HG03565 (cell line): Measurements from ENCODE around the gene HIPK2.
A peak's percentile ranks its signal among the peaks of the same experiment; 100 is the strongest.

Experiments
- ATAC-seq: cut with Tn5 transposase; IDR thresholded peaks from one replicate; pipeline ENCODE4 v1.9.1; 2021; ENCODE audit warnings: mild to moderate bottlenecking, moderate library complexity; ENCODE audit not compliant: unreplicated experiment

HIPK2 gene

DNA sequence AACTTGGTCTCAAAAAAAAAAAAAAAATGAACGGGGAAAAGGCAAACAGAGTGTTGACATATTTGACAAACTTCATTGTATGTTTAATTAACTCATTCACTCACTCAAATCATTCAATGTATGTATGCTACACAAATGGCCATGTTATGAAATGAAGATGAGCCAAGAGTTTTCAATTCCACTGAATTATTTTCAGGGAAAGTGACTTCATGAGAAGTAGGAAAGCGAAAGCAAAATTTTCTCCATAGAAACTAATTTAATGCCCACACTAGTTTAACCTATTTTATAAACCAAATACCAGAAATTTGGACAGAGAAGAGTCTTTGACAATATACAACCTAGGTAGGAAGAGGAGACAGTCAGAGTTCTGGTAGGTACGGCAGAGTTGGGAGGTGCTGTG is 119.5 kb downstream of the HIPK2 start:
- ATAC-seq = no peak

DNA sequence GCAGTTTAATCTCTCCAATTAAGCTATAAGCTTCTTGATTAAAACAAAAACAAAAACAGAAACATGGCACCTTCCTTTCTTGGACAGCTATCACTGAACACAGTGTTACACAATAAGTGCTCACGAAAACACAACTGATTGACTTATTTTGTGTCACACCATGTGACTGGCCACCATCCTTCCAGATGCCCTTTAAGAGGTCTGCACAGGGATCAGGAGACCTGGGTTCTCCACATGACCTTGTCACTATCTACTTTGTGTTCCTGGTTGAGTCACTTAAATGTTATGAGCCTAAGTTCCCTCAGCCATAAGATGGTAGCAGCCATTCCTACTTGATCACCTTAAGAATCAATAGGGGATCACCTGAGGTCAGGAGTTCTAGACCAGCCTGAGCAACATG is 120.1 kb downstream of the HIPK2 start:
- no peak for ATAC-seq

DNA sequence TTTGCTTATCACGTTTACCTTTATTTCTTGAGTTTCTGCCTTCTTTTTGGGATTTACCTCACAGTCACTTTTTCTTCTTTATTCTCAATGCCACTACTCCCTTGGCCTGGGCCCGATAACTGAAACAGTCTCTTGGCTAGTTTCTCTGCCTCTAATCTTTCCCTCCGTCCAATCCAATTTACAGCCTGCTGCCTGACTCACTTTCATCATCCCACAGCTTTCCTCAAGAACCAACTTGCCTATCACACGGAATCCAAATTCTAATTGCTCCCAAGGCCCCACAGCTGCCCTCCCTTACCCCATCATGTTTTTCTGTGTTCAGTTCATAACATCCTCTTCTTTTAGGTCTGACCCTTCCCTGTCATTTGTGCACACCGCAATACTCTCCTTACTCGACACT is 121.4 kb downstream of the HIPK2 start:
- no peak for ATAC-seq

DNA sequence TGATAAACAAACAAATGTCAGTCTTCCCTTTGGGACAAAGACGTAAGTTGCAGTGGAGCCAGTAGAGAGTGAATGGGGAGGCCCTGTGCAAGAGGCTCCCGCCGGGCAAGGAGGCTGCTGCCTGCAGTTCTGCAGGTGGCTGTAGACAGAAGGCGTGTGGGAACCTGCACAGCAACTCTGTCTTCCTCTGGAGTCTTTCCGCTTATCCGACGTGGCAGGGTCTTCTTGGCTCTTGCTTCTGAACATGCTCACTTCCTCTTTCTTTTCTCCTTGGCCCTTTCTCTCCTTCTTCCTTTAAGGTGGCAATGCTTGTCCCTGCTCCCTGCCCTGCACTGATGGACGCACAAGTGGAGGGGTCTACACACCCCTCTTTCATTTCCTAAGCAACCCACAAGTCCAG is 122.5 kb downstream of the HIPK2 start:
- ATAC-seq = no peak

DNA sequence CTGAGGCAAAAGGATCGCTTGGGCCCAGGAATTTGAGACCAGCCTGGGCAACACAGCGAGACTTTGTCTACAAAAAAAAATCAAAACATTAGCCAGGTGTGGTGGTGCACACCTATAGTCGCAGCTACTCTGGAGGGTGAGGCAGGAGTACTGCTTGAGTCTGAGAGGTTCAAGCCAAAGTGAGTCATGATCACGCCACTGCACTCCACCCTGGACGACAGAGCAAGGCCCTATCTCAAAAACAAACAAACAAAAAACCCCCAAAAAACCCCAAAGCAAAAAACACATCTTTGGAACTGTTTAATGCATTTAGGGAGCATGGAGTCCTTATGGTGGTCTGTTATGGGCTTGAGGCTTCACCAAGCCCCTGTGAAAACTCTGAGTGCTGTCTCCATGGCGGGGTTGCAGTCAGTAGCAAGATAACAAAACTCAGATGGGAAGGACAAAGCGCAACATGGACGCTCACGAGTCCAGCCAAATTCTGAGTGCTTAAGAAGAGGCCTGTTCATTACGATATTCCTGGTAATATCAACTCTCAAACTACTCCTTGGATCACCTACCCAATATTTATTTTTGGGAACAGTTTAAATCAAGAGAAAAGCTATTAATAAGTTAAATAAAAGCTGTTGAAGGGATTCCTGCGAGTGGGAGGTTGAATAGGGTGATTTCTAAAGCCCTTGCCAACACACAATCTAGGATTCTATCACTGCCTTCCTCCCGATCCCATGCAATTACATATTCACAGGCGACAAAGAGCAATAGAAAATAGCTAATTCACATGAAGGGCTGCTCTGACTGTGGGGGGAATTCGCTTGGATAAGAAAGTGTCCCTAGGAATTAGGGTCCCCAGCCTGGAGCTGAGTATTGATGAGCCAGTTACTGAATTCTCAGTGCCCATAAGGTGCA is 123.3 kb downstream of the HIPK2 start:
- ATAC-seq = no peak

DNA sequence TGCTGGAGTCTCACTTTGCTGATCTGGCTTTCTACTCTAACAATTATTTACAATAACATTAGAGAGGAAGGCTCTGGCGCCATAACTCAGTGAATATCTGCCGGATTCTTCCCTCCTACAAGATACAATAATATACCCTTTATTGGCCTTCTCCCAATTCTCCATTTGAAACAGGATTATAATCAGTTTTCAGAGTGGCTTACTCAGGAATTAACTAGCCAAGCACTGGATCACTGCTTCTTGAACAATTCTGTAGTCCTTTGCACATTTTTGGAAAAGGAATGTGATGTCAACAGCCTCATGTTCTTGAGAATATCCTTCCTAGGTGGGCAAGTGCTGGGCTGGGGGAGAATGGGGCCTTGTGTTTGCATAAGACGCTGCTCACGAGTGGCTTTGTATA is 125.9 kb downstream of the HIPK2 start:
- ATAC-seq = no peak

DNA sequence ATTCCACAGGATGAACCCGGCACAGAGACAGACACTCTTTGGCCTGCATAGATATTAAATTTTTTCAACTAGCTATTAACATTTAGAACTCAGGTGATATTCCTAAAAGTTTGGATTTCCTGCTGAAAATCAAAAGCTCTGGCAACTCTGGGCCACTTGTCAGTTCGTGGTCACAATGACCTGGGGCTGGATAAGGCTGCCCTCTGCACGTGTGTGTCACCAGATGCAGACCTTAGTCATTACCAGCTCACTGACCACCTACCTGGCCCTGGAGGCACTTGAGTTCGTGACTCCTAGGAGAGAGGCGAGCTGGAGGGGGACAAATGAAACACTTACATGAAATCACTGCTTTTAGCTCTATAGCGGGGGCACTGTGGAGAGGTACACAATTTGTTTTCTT is 126.5 kb downstream of the HIPK2 start:
- no peak for ATAC-seq

DNA sequence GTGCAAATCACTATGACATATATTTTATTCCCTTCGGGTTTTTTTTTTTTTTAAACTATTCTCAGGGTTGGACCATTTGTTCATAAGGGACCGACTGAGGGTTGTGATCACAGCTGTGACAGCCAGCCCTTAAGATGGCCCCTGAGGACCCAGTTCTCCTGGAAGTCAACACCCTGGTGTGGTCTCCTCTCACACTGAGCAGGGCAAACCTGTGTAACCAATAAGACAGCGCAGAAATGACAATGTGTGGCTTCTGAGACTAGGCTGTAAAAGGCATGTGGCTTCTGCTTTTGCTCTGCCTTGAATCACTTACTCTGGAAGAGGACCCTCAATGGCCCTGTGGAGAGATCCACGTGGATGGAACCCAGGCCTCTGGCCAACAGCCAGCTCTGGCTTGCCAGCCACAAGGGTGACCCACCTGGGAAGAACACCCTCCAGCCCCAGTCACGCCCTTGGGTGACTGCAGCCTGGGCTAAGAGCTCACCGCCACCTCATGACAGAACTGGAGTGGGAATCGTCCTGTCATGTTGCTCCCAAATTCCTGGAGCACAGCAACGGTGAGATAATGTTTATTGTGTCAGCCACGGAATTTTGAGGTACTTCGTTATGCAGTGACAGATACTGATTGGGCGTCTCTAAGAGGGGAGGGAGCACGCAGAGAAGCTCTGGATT is 127.2 kb downstream of the HIPK2 start:
- ATAC-seq = no peak

DNA sequence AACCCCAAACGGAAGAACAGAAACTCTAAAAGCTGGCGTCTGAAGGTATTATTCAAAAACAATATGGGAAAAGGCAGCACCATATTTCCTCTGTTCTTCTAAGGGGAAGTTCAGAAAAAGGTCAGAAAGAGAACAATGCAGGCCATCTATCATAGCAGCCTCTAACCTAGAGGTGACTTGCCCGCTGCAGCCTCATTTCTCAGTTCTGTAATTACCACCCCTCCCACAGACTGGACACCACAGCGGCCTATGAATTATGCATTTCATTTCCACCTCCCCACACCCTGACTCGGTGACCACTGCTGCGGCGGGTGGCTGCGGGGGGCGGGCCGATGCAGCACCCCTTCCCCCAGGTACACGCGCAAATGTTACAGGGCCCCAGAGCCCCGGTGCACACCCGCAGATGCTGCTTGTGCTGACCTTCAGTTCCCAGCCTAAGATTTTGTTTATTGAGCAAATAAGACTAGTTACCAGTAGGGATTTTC is 128.8 kb downstream of the HIPK2 start:
- ATAC-seq = peak; percentile 85

DNA sequence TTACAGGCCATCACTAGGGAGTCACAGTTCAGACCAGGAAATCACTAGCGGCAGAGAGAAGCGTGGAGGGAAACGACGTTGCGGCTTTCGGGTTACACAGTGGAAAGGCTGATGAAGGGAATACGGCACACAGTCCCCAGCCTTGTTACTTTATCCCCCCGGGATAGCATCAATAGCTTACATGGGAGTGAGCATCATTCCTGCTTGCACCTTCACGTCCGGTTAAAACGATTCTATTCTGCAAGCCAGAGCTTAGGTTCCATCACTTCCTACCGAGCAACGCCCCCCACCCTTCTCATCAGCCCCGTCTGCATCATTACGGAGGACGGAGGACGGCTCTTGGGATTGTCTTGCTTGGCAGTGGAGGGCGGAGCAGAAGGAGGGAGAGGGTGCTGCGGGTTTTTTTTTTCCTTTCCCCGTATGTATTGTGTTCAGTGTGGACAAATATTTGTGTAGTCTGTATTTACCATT is 129.4 kb downstream of the HIPK2 start:
- peak; percentile 1 for ATAC-seq

DNA sequence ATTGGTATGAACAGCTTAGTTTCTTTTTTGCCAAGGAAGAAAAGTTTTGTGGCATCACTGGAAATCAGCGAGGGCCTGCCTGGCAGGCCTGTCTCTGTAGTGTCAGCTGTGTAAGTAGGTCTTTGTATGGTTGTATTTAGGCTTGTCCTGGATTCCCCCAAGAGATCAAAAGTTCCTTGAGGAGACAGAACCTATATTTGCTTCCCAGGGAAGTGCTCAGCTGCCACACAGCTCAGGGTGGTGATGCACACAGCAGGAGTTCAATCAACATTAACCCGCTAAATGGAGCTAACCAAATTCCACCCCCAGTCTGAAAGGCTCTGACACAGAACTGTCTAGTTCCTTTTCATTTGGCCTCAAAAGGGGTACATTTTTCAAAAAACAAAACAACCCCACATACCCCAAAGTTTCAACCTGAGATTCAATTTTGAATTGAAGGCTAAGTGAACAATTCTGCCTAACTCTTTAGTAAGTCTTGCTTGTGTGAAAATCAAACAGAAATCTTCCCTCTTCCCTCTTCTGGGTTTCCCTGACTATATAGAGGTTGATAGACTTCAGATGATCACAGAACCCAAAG is 129.9 kb downstream of the HIPK2 start:
- ATAC-seq = no peak

DNA sequence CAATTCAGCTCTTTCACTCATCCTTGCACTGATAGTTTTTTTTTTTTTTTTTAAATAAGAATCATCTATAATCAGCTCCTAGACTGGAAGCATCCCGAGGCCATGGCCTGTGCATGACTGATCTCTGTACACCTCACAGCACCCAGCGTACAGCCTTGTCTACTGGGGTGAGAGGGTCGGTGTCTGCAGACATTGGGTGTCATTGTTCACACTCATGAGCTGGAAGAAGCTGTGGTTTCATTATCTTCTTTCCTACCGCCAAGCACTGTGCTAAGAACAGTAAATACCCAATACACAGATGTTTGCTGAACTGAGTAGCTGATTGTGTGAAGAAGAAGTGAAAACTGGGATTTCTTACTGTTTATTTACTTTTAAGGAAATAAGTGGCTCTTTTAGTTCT is 130.7 kb downstream of the HIPK2 start:
- no peak for ATAC-seq

DNA sequence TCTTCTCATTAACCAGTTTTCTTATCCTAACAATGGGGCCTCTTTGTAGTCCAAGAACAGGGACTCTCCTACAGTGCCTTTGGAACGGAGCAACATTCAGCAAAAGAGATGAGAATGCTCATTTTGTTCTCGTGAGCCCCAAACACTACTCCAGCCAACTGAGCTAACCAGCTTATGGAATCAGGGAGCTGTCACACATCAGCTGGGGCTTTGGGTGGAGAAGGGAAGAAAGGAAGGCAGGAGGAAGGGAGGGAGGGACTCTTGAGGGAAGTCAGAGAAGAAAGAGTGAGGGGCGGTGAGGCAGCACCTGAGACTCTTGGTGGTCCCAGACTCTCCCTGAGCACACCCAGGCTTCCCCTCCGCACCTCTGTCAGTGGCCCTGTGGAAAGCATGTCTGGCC is 131.2 kb downstream of the HIPK2 start:
- ATAC-seq = no peak

DNA sequence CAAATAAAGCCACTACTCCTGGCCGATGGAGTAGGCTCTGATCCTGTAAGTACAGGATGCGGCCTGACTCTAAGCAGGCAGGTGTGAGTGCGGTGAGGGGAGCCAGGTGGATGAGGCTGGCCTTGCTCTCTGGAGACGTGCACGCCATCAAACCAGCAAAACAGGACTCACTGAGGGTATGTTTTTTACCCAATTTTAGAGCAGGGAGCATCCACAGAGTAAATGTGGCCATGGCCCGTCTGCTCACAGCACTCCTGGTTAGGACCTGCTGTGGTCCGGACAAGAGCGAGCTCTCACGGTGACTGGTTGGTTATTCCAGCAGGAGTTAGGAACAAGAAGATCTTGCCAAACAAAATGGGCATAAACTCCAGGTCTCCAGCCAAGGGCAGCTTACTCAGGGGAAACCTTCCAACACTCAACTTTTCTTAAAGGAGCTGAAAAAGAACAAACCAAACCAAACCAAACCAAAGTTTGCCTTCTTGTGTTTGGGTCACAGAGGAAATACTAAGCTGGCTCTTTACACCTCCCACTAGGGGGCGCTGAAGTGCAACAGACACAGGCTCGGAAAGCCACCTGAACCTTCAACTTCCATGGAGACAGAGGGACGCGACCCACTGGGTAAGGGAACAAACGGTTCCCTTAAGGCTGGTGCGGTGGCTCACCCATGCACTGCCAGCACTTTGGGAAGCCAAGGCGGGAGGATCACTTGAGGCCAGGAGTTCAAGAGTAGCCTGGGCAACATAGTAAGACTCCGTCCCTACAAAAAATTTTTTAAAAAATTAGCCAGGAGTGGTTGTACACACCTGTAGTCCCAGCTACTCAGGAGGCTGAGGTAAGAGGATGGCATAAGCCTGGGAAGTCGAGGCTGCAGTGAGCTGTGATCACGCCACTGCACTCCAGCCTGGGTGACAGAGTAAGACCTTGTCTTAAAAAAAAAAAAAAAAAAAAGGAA is 131.9 kb downstream of the HIPK2 start:
- no peak for ATAC-seq

DNA sequence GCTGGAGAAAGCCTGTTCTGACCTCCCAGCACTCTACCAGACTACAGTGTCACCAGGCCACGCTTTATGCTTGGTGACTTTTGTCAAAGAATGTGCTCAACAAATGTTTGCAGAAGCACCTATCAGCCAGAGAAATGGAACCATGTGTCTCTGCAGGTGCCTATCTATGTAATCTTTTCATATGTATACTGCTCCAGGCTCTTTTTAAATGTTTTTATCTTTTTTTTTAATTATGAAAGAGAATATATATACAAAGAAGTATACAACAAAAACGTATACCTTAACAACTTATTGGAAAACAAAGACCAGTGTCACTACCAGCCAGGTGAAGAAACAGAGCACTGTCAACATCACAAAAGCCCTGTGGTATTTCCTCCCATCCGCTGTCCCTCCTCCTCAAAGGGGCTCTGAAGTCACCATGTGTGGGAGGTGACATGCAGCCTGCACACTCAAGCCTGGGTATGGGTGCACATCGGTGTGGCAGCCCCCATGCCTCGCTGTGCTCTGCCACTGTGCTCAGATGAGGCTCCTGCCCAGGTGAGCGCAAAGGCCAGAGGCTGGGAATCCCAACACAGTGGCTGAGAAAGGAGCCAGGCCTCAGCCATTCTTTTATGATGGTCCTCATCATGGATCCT is 133.7 kb downstream of the HIPK2 start:
- no peak for ATAC-seq

DNA sequence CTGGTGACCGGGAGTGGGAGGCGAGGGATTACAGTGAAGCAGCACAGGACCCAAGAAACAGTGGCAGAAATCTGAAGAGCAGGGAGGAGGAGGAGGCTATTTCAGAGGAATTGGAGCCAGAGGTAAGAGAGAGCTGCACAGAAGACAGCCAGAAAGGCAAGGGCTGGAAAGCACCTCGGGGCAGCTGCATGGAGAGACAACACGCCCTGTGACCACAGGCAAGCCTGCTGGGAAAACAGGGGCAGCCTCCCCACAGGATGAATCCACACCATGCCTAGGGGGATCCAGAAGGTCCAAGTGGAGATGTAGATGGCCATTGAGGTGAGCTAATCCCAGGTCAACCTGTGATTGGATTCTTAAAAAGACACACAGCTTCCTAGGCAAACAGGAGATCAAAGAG is 135.5 kb downstream of the HIPK2 start:
- ATAC-seq = no peak

DNA sequence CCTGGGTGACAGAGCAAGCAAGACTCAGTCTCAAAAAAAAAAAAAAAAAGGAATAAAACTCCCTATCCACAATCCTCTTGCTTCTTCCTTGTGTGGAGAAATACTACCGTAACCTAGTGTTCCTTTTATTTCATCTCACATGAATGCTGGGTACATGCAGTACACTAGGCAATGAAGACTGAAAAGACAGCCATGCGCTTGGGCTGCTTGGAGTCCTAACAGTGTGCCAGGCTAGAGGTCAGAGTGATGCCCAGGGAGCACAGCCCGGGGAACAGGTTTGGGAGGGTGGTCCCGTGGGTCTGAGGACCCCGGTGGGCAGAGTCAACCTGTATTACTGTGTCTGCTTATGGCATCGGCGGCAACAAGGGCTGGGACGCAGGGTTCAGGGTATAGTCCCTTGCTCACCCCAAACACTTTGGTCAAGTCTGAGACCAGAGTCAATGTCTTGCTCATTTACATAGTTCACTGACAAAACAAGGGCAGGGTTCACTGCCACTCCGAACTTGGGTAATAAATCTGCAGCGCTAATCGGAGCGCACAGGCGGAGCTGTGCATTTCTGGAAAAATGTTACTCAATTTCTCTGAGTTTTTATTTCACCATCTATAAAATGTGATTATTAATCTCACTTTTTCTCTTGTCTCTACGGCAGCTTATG is 136.3 kb downstream of the HIPK2 start:
- no peak for ATAC-seq

DNA sequence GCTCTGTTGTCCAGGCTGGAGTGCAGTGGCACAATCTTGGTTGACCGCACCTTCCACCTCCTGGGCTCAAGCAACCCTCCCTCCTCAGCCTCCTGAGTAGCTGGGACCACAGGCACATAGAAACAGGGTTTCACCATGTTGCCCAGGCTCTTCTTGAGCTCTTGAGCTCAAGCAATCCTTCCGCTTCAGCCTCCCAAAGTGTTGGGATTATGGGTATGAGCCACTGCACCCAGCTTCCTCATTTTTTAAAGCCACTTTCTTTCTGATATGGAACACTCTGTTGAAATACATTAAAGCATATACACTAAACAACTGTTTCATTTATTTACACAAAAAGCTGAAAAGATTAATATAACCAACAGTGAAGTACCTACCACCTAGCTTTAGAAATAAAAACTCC is 137.1 kb downstream of the HIPK2 start:
- ATAC-seq = no peak

DNA sequence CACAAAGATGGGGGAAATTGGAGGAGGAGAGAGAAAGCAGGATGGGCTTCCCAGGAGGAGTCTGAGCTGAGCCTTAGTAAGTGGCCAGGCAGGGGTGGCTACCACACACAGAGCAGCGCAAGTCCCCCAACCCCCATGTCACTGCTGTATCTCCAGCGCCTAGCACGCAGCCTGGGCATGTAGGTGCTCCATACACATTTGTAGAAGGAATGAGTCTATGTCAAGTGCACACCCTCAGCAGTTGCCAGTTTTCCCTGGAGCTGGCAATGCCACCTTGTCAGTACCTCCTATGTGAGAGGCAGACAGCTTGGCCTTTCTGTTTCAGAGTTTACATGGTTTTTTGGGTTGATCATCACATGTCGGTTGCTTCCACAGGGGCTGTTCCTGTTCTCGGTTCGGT is 138.2 kb downstream of the HIPK2 start:
- no peak for ATAC-seq
